ENCODE measurements around the gene FSTL4.

DNA sequence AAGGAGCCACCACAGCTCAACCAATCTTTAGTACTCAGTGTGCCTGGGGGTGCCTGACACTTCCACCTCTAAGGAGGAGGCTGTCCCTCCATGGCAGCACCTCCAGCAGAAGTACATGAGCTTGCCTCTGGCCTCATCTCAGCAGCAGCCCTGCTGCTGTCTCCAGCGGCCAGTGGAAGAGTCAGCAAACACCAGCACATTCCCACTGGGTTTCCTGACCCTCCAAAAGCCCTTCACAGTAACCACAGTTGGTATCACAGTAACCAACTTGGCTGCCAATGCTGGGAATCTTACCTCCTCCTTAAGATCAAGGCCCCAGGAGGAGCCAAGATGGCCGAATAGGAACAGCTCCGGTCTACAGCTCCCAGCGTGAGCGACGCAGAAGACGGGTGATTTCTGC, 29.4 kb downstream of the FSTL4 start:
- TF ChIP-seq, protein P1, sequence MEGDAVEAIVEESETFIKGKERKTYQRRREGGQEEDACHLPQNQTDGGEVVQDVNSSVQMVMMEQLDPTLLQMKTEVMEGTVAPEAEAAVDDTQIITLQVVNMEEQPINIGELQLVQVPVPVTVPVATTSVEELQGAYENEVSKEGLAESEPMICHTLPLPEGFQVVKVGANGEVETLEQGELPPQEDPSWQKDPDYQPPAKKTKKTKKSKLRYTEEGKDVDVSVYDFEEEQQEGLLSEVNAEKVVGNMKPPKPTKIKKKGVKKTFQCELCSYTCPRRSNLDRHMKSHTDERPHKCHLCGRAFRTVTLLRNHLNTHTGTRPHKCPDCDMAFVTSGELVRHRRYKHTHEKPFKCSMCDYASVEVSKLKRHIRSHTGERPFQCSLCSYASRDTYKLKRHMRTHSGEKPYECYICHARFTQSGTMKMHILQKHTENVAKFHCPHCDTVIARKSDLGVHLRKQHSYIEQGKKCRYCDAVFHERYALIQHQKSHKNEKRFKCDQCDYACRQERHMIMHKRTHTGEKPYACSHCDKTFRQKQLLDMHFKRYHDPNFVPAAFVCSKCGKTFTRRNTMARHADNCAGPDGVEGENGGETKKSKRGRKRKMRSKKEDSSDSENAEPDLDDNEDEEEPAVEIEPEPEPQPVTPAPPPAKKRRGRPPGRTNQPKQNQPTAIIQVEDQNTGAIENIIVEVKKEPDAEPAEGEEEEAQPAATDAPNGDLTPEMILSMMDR (IDR thresholded peaks at IDR 0.05), result no peak
- no peak for TF ChIP-seq EZH2 (IDR thresholded peaks at IDR 0.05; ENCODE audit: borderline replicate concordance, insufficient read depth, low read depth, low read length, poor library complexity, severe bottlenecking)

Measured in B cell (primary cell).